WTC11 (cell line): ENCODE data around the gene AFAP1L2. TPM values are rescaled to one million over a fixed set of nuclear protein-coding genes. Genes with fewer than 3 reads are reported as not detected.
A peak's percentile ranks its signal among the peaks of the same experiment; 100 is the strongest.

Experiments used
- ATAC-seq: fragments of 200-7000 bp; cut with Tn5 transposase; 2 replicates; pipeline ENCODE4 v1.10.0; 2021; ENCODE audit warnings: mild to moderate bottlenecking, moderate library complexity
- CTCF ChIA-PET: fragments of 300-600 bp; sonication (Branson Sonifier 250); formaldehyde crosslinking; loops from one replicate; lab custom pipeline; 2021; ENCODE audit warnings: antibody characterized with exemption; lab: Charles Lee
- POLR2A ChIA-PET: fragments of 350-600 bp; sonication (Branson Sonifier 250); formaldehyde crosslinking; loops from one replicate; lab custom pipeline; 2021; ENCODE audit warnings: antibody characterized with exemption; lab: Charles Lee
- DNase-seq: peaks from one replicate; pipeline ENCODE4 v3.0.0; 2021; ENCODE audit warnings: low spot score
- H3K27ac Mint-ChIP-seq: 2 replicates; pipeline ENCODE4 v1.8.0; 2021; ENCODE audit warnings: mixed read lengths
- H3K27me3 Mint-ChIP-seq: 2 replicates; pipeline ENCODE4 v1.8.0; 2021; ENCODE audit warnings: low read depth, mild to moderate bottlenecking, moderate library complexity, mixed read lengths
- H3K36me3 Mint-ChIP-seq: 2 replicates; pipeline ENCODE4 v1.8.0; 2021; ENCODE audit warnings: mixed read lengths
- H3K4me1 Mint-ChIP-seq: 2 replicates; pipeline ENCODE4 v1.8.0; 2022; ENCODE audit warnings: mixed read lengths
- H3K4me3 Mint-ChIP-seq: 2 replicates; pipeline ENCODE4 v1.8.0; 2021; ENCODE audit warnings: mild to moderate bottlenecking, moderate library complexity, mixed read lengths
- H3K9me3 Mint-ChIP-seq: 2 replicates; pipeline ENCODE4 v1.8.0; 2021; ENCODE audit warnings: mixed read lengths
- ATF3 ChIP-seq: sonication (generic); formaldehyde crosslinking; conservative IDR thresholded peaks from 2 replicates; pipeline ENCODE4 v1.8.1; 2022; ENCODE audit warnings: mild to moderate bottlenecking, missing genetic modification reagents
- ESRRA ChIP-seq: sonication (generic); formaldehyde crosslinking; IDR thresholded peaks from 2 replicates; pipeline ENCODE4 v1.8.1; 2022; ENCODE audit warnings: mild to moderate bottlenecking, missing genetic modification reagents, borderline replicate concordance
- IRF1 ChIP-seq: sonication (generic); formaldehyde crosslinking; IDR thresholded peaks from 2 replicates; pipeline ENCODE4 v1.8.0; 2023; ENCODE audit warnings: missing genetic modification reagents
- IRF2 ChIP-seq: sonication (generic); formaldehyde crosslinking; IDR thresholded peaks from 2 replicates; pipeline ENCODE4 v1.8.0; 2022; ENCODE audit warnings: low read depth, missing genetic modification reagents, borderline replicate concordance
- JUN ChIP-seq: sonication (generic); formaldehyde crosslinking; IDR thresholded peaks from 2 replicates; pipeline ENCODE4 v1.8.0; 2023; ENCODE audit warnings: mild to moderate bottlenecking, missing genetic modification reagents
- KAT7 ChIP-seq: sonication (generic); formaldehyde crosslinking; IDR thresholded peaks from 2 replicates; pipeline ENCODE4 v1.8.1; 2023; ENCODE audit warnings: missing genetic modification reagents, mild to moderate bottlenecking, borderline replicate concordance
- MAX ChIP-seq: sonication (generic); formaldehyde crosslinking; IDR thresholded peaks from 2 replicates; pipeline ENCODE4 v1.8.0; 2022; ENCODE audit warnings: mild to moderate bottlenecking, missing genetic modification reagents
- NFYB ChIP-seq: sonication (generic); formaldehyde crosslinking; conservative IDR thresholded peaks from 2 replicates; pipeline ENCODE4 v1.8.0; 2022; ENCODE audit warnings: low read depth, missing genetic modification reagents
- NR2C2 ChIP-seq: sonication (generic); formaldehyde crosslinking; IDR thresholded peaks from 2 replicates; pipeline ENCODE4 v1.8.0; 2022; ENCODE audit warnings: mild to moderate bottlenecking, missing genetic modification reagents
- PRDM15 ChIP-seq: sonication (generic); formaldehyde crosslinking; IDR thresholded peaks from 2 replicates; pipeline ENCODE4 v1.8.0; 2022; ENCODE audit warnings: missing genetic modification reagents
- PREB ChIP-seq: sonication (generic); formaldehyde crosslinking; IDR thresholded peaks from 2 replicates; pipeline ENCODE4 v1.8.1; 2022; ENCODE audit warnings: mild to moderate bottlenecking, missing genetic modification reagents, moderate library complexity, borderline replicate concordance
- RELA ChIP-seq: sonication (generic); formaldehyde crosslinking; IDR thresholded peaks from 2 replicates; pipeline ENCODE4 v1.8.1; 2022; ENCODE audit warnings: missing genetic modification reagents, mild to moderate bottlenecking, borderline replicate concordance
- RORB ChIP-seq: fragments of 250-450 bp; sonication (Bioruptor Pico); IDR thresholded peaks from 2 replicates; pipeline ENCODE4 v1.9.0; 2021; ENCODE audit warnings: mild to moderate bottlenecking
- STAT6 ChIP-seq: sonication (generic); formaldehyde crosslinking; conservative IDR thresholded peaks from 2 replicates; pipeline ENCODE4 v1.8.1; 2023; ENCODE audit warnings: mild to moderate bottlenecking, low read depth, missing genetic modification reagents, moderate library complexity
- TCF7 ChIP-seq: sonication (generic); formaldehyde crosslinking; IDR thresholded peaks from 2 replicates; pipeline ENCODE4 v1.8.0; 2022; ENCODE audit warnings: mild to moderate bottlenecking, low read depth, missing genetic modification reagents, moderate library complexity
- TEAD4 ChIP-seq: sonication (generic); formaldehyde crosslinking; IDR thresholded peaks from 2 replicates; pipeline ENCODE4 v1.8.0; 2022; ENCODE audit warnings: mild to moderate bottlenecking, missing genetic modification reagents
- ZNF281 ChIP-seq: sonication (generic); formaldehyde crosslinking; IDR thresholded peaks from 2 replicates; pipeline ENCODE4 v1.8.0; 2023; ENCODE audit warnings: mild to moderate bottlenecking, missing genetic modification reagents
- ZNF425 ChIP-seq: fragments of 250-450 bp; sonication (Bioruptor Pico); conservative IDR thresholded peaks from 2 replicates; pipeline ENCODE4 v1.9.0; 2021; ENCODE audit warnings: mild to moderate bottlenecking
- ZSCAN18 ChIP-seq: fragments of 250-450 bp; sonication (Bioruptor Pico); IDR thresholded peaks from 2 replicates; pipeline ENCODE4 v2.1.2; 2022; ENCODE audit warnings: mild to moderate bottlenecking, moderate library complexity
- total RNA-seq: library from RNA; stranded (reverse); gene quantifications from 3 replicates; pipeline ENCODE4 v1.2.3, GENCODE V29; 2021

AFAP1L2 gene
- total RNA-seq, 1 experiment from 2014 or later, result 5.0 TPM

GRCh38 chr10:114441107-114441506, 36.8 kb upstream of the AFAP1L2 start (continued):
- TF ChIP-seq RORB (no peak), ZNF425 (CRISPR knock-in tag) (no peak), RELA (no peak), TCF7 (CRISPR knock-in tag) (no peak), ZSCAN18 (CRISPR knock-in tag) (no peak), PREB (no peak), NFYB (no peak)
- TF ChIP-seq, all 79 proteins: peak for 0

- H3K4me1 Mint-ChIP-seq, result no peaks in the 10 kb centered on the region; the same call in 1 of the 2 replicates
- ChIA-PET CTCF (interaction anchor here (0.9 to 2.9 kb wide), 4 partner anchors 21 to 384 kb away, joined by 3 to 23 read pairs (median 6); partner anchors contain the start of gene FHIP2A), POLR2A (no interaction called here)
- H3K27me3 Mint-ChIP-seq, result no peaks in the 10 kb centered on the region
- no peak overlapping the region for H3K27ac Mint-ChIP-seq
- DNase-seq (no peak), ATAC-seq (peak; percentile 60)
- H3K4me3 Mint-ChIP-seq, result no peak overlapping the region
- H3K9me3 Mint-ChIP-seq, result no peaks in the 10 kb centered on the region
- H3K36me3 Mint-ChIP-seq, result peaks cover 31% of the 10 kb centered on the region
- TF ChIP-seq TEAD4 (CRISPR knock-in tag) (no peak), RORB (no peak), ESRRA (no peak), MAX (CRISPR knock-in tag) (no peak), STAT6 (CRISPR knock-in tag) (no peak), ATF3 (no peak), PRDM15 (CRISPR knock-in tag) (no peak), NR2C2 (no peak), JUN (CRISPR knock-in tag) (no peak), IRF1 (CRISPR knock-in tag) (no peak), KAT7 (CRISPR knock-in tag) (no peak), IRF2 (no peak), ZNF281 (CRISPR knock-in tag) (no peak)
Observed at GRCh38 chr10:114437473-114438292, 33.4 kb upstream of the AFAP1L2 start.
